Activated T-helper 9 cell treated with anti-CD3 and anti-CD28 coated beads, Interleukin-2, amount 50 U/mL, for 16 hours (primary cell): Measurements from ENCODE around the gene CABLES1.
A peak's percentile ranks its signal among the peaks of the same experiment; 100 is the strongest.

Source experiments
- DNase-seq: peaks from one replicate; pipeline ENCODE4 v3.0.0-alpha.2; 2020; ENCODE audit warnings: low read depth

Gene CABLES1

GRCh38 chr18:23217781-23218180, 82.5 kb downstream of the CABLES1 start:
- no peak for DNase-seq

GRCh38 chr18:23220355-23220754, 85.1 kb downstream of the CABLES1 start:
- DNase-seq = no peak

GRCh38 chr18:23223641-23224040, 88.4 kb downstream of the CABLES1 start:
- DNase-seq = no peak

- DNase-seq = no peak
Observed at GRCh38 chr18:23225503-23225902, 90.2 kb downstream of the CABLES1 start.

- DNase-seq = no peak
Observed at GRCh38 chr18:23226391-23226790, 91.1 kb downstream of the CABLES1 start.

GRCh38 chr18:23226930-23227725, 91.8 kb downstream of the CABLES1 start:
- DNase-seq = no peak

- no peak for DNase-seq
Observed at GRCh38 chr18:23227726-23228070, 92.4 kb downstream of the CABLES1 start.

GRCh38 chr18:23228102-23229061, 93.1 kb downstream of the CABLES1 start:
- no peak for DNase-seq

GRCh38 chr18:23229472-23229871, 94.2 kb downstream of the CABLES1 start:
- DNase-seq = no peak

- DNase-seq = no peak
Observed at GRCh38 chr18:23230686-23231085, 95.4 kb downstream of the CABLES1 start.

- peak; percentile 49 for DNase-seq
Observed at GRCh38 chr18:23231340-23232021, 96.2 kb downstream of the CABLES1 start.

- no peak for DNase-seq
Observed at GRCh38 chr18:23232331-23232730, 97.0 kb downstream of the CABLES1 start.

GRCh38 chr18:23234619-23235018, 99.3 kb downstream of the CABLES1 start:
- no peak for DNase-seq

GRCh38 chr18:23235336-23235735, 100.1 kb downstream of the CABLES1 start:
- DNase-seq = no peak

GRCh38 chr18:23235860-23236259, 100.6 kb downstream of the CABLES1 start:
- DNase-seq = no peak

- DNase-seq = no peak
Observed at GRCh38 chr18:23236876-23237468, 101.7 kb downstream of the CABLES1 start.

- DNase-seq = peak; percentile 27
Observed at GRCh38 chr18:23237524-23238151, 102.4 kb downstream of the CABLES1 start.

- DNase-seq = no peak
Observed at GRCh38 chr18:23238152-23238531, 102.9 kb downstream of the CABLES1 start.

- no peak for DNase-seq
Observed at GRCh38 chr18:23238651-23239349, 103.5 kb downstream of the CABLES1 start.

GRCh38 chr18:23239350-23239692, 104.0 kb downstream of the CABLES1 start:
- no peak for DNase-seq
